HuH-7.5 (cell line): Measurements from ENCODE around the gene TTC39C.
A peak's percentile ranks its signal among the peaks of the same experiment; 100 is the strongest.
"Not testable (repeated sequence)": the region's sequence is repeated elsewhere in the genome, so short reads cannot be mapped to it uniquely, and the experiment has no call there.

Source experiments
- DNase-seq: peaks from one replicate; pipeline ENCODE4 v3.0.0; 2011; ENCODE audit warnings: low spot score

The TTC39C gene

GRCh38 chr18:24054130-24054529 is 39.6 kb downstream of the TTC39C start:
- no peak for DNase-seq

- DNase-seq = no peak
Measured at GRCh38 chr18:24055009-24055804, 40.7 kb downstream of the TTC39C start.

GRCh38 chr18:24055878-24056277 is 41.3 kb downstream of the TTC39C start:
- DNase-seq = no peak

- no peak for DNase-seq
Measured at GRCh38 chr18:24056506-24056905, 42.0 kb downstream of the TTC39C start.

- no peak for DNase-seq
Measured at GRCh38 chr18:24057804-24058203, 43.2 kb downstream of the TTC39C start.

DNA sequence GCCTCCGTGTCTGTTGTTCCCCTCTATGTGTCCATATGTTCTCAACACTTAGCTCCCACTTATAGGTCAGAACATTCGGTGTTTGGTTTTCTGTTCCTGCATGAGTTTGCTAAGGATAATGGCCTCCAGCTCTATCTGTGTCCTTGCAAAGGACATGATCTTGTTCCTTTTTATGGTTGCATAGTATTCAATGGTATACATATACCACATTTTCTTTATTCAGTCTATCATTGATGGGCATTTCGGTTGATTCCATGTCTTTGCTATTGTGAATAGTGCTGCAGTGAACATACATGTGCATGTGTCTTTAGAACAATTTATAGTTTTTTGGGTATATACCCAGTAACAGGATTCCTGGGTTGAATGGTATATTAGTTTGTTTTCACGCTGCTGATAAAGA is 44.8 kb downstream of the TTC39C start:
- not testable (repeated sequence) for DNase-seq

GRCh38 chr18:24060644-24061043 is 46.1 kb downstream of the TTC39C start:
- no peak for DNase-seq

DNA sequence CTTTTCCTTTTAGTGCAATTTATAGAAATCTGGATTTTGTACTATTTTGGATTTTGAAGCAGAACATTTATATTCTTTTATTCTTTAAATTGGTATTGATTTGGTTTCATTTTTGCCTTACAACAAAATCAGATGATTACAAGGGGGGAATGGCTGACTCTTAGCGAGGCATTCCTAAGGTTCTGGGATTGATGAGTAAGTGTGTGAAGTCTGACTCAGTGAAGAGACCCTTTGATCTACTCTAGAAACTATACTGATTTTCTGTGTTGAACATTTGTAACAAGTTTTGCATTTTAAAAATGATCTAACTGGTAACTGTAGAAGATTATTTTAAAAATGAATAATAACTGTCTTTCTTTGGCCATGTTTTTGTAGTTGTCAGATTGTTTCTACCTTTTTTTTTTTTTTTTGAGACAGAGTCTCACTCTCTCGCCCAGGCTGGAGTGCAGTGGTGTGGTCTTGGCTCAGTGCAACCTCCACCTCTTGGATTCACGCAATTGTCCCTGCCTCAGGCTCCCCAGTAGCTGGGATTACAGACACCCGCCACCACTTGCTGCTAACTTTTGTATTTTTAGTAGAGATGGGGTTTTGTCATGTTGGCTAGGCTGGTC is 48.7 kb downstream of the TTC39C start:
- no peak for DNase-seq

- no peak for DNase-seq
Measured at GRCh38 chr18:24064391-24065100, 50.0 kb downstream of the TTC39C start.

- no peak for DNase-seq
Measured at GRCh38 chr18:24065906-24066305, 51.4 kb downstream of the TTC39C start.

- DNase-seq = no peak
Measured at GRCh38 chr18:24068945-24069693, 54.6 kb downstream of the TTC39C start.

DNA sequence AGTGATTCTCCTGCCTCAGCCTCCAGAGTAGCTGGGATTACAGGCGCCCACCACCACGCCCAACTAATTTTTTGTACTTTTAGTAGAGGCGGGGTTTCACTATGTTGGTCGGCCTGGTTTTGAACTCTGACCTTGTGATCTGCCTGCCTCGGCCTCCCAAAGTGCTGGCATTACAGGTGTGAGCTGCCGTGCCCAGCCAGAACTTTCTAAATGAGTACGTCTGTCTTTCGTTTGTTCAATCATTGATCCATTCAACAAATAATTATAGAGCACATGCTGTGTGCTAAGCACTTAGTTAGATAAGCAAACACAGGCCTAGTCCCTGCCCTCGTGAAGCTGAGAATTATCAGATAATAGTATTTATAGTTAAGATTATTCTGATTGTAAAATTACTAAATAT is 56.5 kb downstream of the TTC39C start:
- no peak for DNase-seq

DNA sequence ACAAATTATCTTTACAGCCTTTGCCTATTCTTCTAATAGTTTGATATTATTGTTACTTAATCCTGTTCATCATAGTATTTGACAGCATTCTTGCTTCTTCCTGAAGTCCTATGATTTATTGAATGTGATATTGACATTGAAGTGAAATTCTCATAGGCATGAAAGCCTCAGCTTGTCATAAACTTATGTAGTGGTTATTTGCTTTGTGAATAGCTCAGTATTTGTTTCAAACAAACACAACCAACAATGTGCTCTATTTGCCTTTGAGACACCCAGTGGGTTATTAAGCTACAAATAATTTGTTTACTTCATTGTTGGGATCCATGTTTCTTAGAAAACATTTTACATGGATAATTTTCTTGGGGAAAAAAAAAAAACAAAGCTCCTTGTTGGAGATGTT is 57.2 kb downstream of the TTC39C start:
- no peak for DNase-seq

DNA sequence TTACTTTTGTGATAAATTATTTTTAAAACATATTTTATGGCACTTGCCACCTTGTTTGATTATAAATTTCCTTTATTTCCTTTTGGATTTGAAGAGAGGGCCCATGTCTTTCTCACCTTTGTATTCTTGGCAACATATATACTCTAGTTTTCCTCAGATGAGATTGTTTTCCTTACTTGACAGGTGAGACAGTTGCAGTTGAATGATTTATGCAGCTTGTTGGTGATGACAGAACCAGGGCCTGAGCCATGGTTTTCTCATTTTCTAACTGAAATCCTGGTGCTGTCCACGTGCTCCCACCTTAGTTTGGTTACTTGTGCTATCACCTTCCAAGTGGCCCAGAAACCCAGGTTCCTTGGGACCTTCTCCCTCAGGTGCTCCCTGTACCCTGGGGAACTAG is 58.2 kb downstream of the TTC39C start:
- DNase-seq = no peak

GRCh38 chr18:24073791-24074190 is 59.2 kb downstream of the TTC39C start:
- DNase-seq = no peak

GRCh38 chr18:24074757-24075156 is 60.2 kb downstream of the TTC39C start:
- not testable (repeated sequence) for DNase-seq

- peak; percentile 53 for DNase-seq
Measured at GRCh38 chr18:24075767-24076597, 61.4 kb downstream of the TTC39C start.

- DNase-seq = no peak
Measured at GRCh38 chr18:24076950-24077349, 62.4 kb downstream of the TTC39C start.

GRCh38 chr18:24078391-24078790 is 63.8 kb downstream of the TTC39C start:
- DNase-seq = no peak

DNA sequence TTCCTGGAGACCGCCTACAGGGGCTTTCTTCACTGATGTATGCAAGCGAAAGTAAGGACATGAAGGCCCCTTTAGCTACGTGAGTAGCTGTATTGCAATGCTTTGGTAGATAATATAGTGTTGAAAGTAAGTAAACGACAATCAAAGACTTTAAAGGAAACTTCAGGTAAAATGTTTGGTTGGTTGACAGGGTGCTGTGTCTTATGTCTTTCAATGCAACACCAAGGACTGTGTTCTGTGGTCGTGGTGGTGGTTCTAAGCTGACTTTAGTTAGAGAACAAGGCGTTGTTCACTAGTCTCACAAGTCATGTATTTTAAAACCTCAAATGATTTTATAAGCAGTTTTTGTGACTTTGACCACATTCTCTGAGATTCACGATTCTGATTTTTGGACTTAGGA is 66.3 kb downstream of the TTC39C start:
- DNase-seq = no peak

DNA sequence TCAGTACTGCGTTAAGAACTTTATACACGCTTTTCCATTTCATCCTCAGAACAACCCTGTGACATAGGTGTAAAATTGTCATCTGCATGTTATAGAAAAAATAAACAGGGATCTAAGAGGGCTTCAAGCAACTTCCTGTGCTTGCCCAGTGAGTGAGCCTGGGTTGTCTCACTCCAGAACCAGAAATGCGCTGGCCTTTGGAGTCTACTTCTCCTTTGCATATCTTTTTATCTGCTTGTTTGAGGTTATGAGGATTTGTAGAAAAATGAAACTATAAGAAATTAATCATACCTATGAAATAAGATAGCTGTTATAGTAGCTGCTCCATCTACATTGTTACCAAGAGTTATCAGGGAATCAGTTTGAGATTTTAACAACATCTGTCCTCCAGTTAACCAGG is 69.0 kb downstream of the TTC39C start:
- DNase-seq = no peak

DNA sequence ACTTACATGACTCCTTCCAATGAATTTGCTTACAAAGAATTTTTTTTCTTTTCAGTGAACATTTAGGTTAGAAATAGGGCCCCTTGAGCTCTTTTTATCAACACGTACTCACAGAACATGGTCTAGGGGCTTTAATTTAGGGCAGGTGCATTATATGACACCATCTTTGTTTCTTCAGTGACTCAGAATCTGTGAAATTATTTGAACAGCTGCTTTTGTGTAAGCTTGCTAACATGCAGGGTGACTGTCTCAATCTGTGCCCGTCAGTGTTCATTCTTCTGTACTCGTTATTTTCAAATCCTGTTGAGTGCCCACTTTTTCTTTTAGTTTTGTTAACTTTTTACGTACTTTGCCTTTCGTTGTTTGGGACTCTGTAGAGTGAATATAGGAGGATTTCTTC is 71.5 kb downstream of the TTC39C start:
- no peak for DNase-seq
